Loucy (cell line): ENCODE measurements around the gene CLTCL1.

Experiments used
- H2AFZ ChIP-seq: fragments of 200-600 bp; sonication (generic); 2 replicates; pipeline ENCODE4 v1.6.0; 2016; ENCODE audit warnings: antibody characterized with exemption, mild to moderate bottlenecking, low read length, moderate library complexity
- H3F3A ChIP-seq: fragments of 200-600 bp; 2 replicates; pipeline ENCODE4 v1.6.0; 2016; ENCODE audit warnings: antibody characterized with exemption, low read depth, mild to moderate bottlenecking
- H3K27me3 ChIP-seq: fragments of 200-600 bp; sonication (generic); 2 replicates; pipeline ENCODE4 v1.6.1; 2014; ENCODE audit warnings: low read length, mild to moderate bottlenecking; ENCODE audit not compliant: insufficient read depth, poor library complexity, severe bottlenecking
- H3K36me3 ChIP-seq: fragments of 200-600 bp; sonication (generic); 2 replicates; pipeline ENCODE4 v1.6.1; 2016; ENCODE audit warnings: low read length; ENCODE audit not compliant: insufficient read depth
- H3K4me1 ChIP-seq: fragments of 200-600 bp; sonication (generic); 2 replicates; pipeline ENCODE4 v1.5.1; 2014; ENCODE audit warnings: low read length, mild to moderate bottlenecking; ENCODE audit not compliant: insufficient read depth, poor library complexity, severe bottlenecking
- H3K4me2 ChIP-seq: fragments of 200-600 bp; sonication (generic); 2 replicates; pipeline ENCODE4 v1.6.0; 2014; ENCODE audit warnings: antibody characterized with exemption, low read length, low read depth, mild to moderate bottlenecking; ENCODE audit not compliant: poor library complexity, severe bottlenecking
- H3K4me3 ChIP-seq: fragments of 200-600 bp; sonication (generic); 2 replicates; pipeline ENCODE4 v1.5.1; 2014; ENCODE audit warnings: low read length, mild to moderate bottlenecking, mixed read lengths; ENCODE audit not compliant: poor library complexity, severe bottlenecking
- H3K79me2 ChIP-seq: fragments of 200-600 bp; sonication (generic); 2 replicates; pipeline ENCODE4 v1.6.1; 2014; ENCODE audit warnings: low read length; ENCODE audit not compliant: insufficient read depth
- H3K9ac ChIP-seq: fragments of 200-600 bp; sonication (generic); 2 replicates; pipeline ENCODE4 v1.6.0; 2014; ENCODE audit warnings: mild to moderate bottlenecking, low read depth, low read length, moderate library complexity; ENCODE audit not compliant: poor library complexity, severe bottlenecking
- H3K9me2 ChIP-seq: fragments of 200-600 bp; sonication (generic); replicated peaks from 2 replicates; pipeline ENCODE4 v1.6.1; 2016; ENCODE audit warnings: low read depth, low read length, mixed read lengths
- H3K9me3 ChIP-seq: fragments of 200-600 bp; sonication (generic); 2 replicates; pipeline ENCODE4 v1.6.1; 2014; ENCODE audit warnings: mild to moderate bottlenecking, antibody characterized with exemption, low read length, low read depth; ENCODE audit not compliant: insufficient read depth
- H4K20me1 ChIP-seq: fragments of 200-600 bp; sonication (generic); 2 replicates; pipeline ENCODE4 v1.6.0; 2014; ENCODE audit warnings: antibody characterized with exemption, low read length, mild to moderate bottlenecking; ENCODE audit not compliant: insufficient read depth, poor library complexity, severe bottlenecking
- CTCF ChIP-seq: fragments of 200-600 bp; sonication (generic); conservative IDR thresholded peaks from 2 replicates; pipeline ENCODE4 v1.5.1; 2014; ENCODE audit warnings: mild to moderate bottlenecking, antibody characterized with exemption, low read length
- EZH2phosphoT487 ChIP-seq: fragments of 200-600 bp; IDR thresholded peaks from 2 replicates; pipeline ENCODE4 v1.6.1; 2018; ENCODE audit warnings: antibody characterized with exemption, mild to moderate bottlenecking, moderate library complexity, borderline replicate concordance

Gene CLTCL1

DNA sequence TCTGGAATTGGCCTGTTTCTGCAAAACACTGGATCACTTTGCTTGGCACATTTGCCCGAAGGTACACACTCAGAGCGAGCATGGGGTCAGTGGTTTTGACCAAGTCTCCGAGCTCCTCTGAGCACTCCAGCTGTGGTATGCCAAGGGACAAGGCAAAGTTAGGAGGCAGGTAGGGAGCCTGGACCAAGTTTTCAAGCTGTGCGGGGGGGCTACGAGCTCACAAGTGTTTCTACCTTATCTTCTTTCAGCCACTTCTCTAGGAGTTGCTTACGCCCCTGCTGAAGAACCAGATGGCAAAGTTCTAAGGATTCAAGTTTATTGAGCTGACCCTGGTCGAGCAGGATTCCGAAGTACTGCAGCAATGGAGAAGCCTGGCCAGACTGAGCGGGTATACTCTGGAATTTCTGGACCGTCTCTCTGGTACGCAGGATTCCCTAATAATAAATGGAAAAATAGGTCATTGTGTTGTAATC is 58.3 kb downstream of the CLTCL1 start:
- no peak overlapping the region for H2AFZ ChIP-seq
- no peaks in the 10 kb centered on the region for H3K9me2 ChIP-seq
- no peak overlapping the region for H3K4me2 ChIP-seq
- H3K4me1 ChIP-seq = no peaks in the 10 kb centered on the region
- no peak overlapping the region for H3K9ac ChIP-seq
- H3K79me2 ChIP-seq = no peaks in the 10 kb centered on the region
- no peaks in the 10 kb centered on the region for H3K36me3 ChIP-seq
- TF ChIP-seq CTCF = no peak
- no peak for TF ChIP-seq EZH2phosphoT487
- H4K20me1 ChIP-seq = no peaks in the 10 kb centered on the region
- H3F3A ChIP-seq = no peaks in the 10 kb centered on the region
- H3K27me3 ChIP-seq = no peaks in the 10 kb centered on the region
- H3K9me3 ChIP-seq = no peaks in the 10 kb centered on the region
- H3K4me3 ChIP-seq = no peak overlapping the region

- no peaks in the 10 kb centered on the region for H4K20me1 ChIP-seq
- no peaks in the 10 kb centered on the region for H3K4me1 ChIP-seq
- no peak overlapping the region for H3K4me3 ChIP-seq
- no peaks in the 10 kb centered on the region for H3K36me3 ChIP-seq
- H3K9me2 ChIP-seq = no peaks in the 10 kb centered on the region
- H3F3A ChIP-seq = no peaks in the 10 kb centered on the region
- H2AFZ ChIP-seq = no peak overlapping the region
- TF ChIP-seq EZH2phosphoT487 = no peak
- no peak for TF ChIP-seq CTCF
- H3K9ac ChIP-seq = no peak overlapping the region
- no peaks in the 10 kb centered on the region for H3K79me2 ChIP-seq
- no peak overlapping the region for H3K4me2 ChIP-seq
- H3K9me3 ChIP-seq = no peaks in the 10 kb centered on the region
- H3K27me3 ChIP-seq = no peaks in the 10 kb centered on the region
These were observed 58.9 kb downstream of the CLTCL1 start for GRCh38 chr22:19232623-19233022.

- no peaks in the 10 kb centered on the region for H3K4me1 ChIP-seq
- no peak overlapping the region for H3K4me2 ChIP-seq
- H3K36me3 ChIP-seq = no peaks in the 10 kb centered on the region
- no peaks in the 10 kb centered on the region for H3F3A ChIP-seq
- H3K27me3 ChIP-seq = no peaks in the 10 kb centered on the region
- no peaks in the 10 kb centered on the region for H3K9me3 ChIP-seq
- H3K79me2 ChIP-seq = no peaks in the 10 kb centered on the region
- H3K9me2 ChIP-seq = no peaks in the 10 kb centered on the region
- H3K9ac ChIP-seq = no peak overlapping the region
- H2AFZ ChIP-seq = no peak overlapping the region
- no peaks in the 10 kb centered on the region for H4K20me1 ChIP-seq
- no peak overlapping the region for H3K4me3 ChIP-seq
- TF ChIP-seq CTCF (no peak), EZH2phosphoT487 (no peak)
These were observed 59.5 kb downstream of the CLTCL1 start for GRCh38 chr22:19231986-19232385.
